Smooth muscle cell (in vitro differentiated cells): ENCODE results near the gene FCRL6. TPM values are rescaled to one million over a fixed set of nuclear protein-coding genes. Genes with fewer than 3 reads are reported as not detected.
A peak's percentile ranks its signal among the peaks of the same experiment; 100 is the strongest.

Experiments used
- DNase-seq: peaks from one replicate; lab custom pipeline; 2025; ENCODE audit not compliant: unreplicated experiment; lab: John Stamatoyannopoulos, UW
- H2AFZ ChIP-seq: fragments of 200-600 bp; sonication (generic); 2 replicates; pipeline ENCODE4 v1.6.0; 2016; ENCODE audit warnings: antibody characterized with exemption, low read depth, mild to moderate bottlenecking
- H3F3A ChIP-seq: fragments of 200-600 bp; sonication (generic); 2 replicates; pipeline ENCODE4 v1.6.0; 2017; ENCODE audit warnings: antibody characterized with exemption, low read depth
- H3K27ac ChIP-seq: fragments of 200-600 bp; sonication (generic); 2 replicates; pipeline ENCODE4 v1.5.1; 2016; ENCODE audit warnings: low read depth, mild to moderate bottlenecking
- H3K27me3 ChIP-seq: fragments of 200-600 bp; sonication (generic); 2 replicates; pipeline ENCODE4 v1.6.1; 2016; ENCODE audit warnings: low read depth, mild to moderate bottlenecking
- H3K36me3 ChIP-seq: fragments of 200-600 bp; sonication (generic); 2 replicates; pipeline ENCODE4 v1.5.1; 2016; ENCODE audit warnings: low read depth
- H3K4me1 ChIP-seq: fragments of 200-600 bp; sonication (generic); 2 replicates; pipeline ENCODE4 v1.5.1; 2016; ENCODE audit warnings: low read depth
- H3K4me2 ChIP-seq: fragments of 200-600 bp; sonication (generic); 2 replicates; pipeline ENCODE4 v1.6.0; 2016; ENCODE audit warnings: mild to moderate bottlenecking
- H3K4me3 ChIP-seq: fragments of 200-600 bp; sonication (generic); 2 replicates; pipeline ENCODE4 v1.5.1; 2016; ENCODE audit warnings: mild to moderate bottlenecking
- H3K79me2 ChIP-seq: fragments of 200-600 bp; sonication (generic); 2 replicates; pipeline ENCODE4 v1.6.0; 2016; ENCODE audit warnings: low read depth, mild to moderate bottlenecking
- H3K9ac ChIP-seq: fragments of 200-600 bp; sonication (generic); 2 replicates; pipeline ENCODE4 v1.6.0; 2016; ENCODE audit warnings: low read depth
- H3K9me3 ChIP-seq: fragments of 200-600 bp; sonication (generic); replicated peaks from 2 replicates; pipeline ENCODE4 v1.5.1; 2016; ENCODE audit warnings: low read depth
- H4K20me1 ChIP-seq: fragments of 200-600 bp; sonication (generic); 2 replicates; pipeline ENCODE4 v1.6.0; 2016; ENCODE audit warnings: low read depth
- CTCF ChIP-seq: fragments of 200-600 bp; sonication (generic); IDR thresholded peaks from 2 replicates; pipeline ENCODE4 v1.5.1; 2017; ENCODE audit warnings: borderline replicate concordance, mild to moderate bottlenecking, antibody characterized with exemption; ENCODE audit not compliant: insufficient read depth, poor library complexity, severe bottlenecking
- WGBS: methylation state at CpG from one replicate; pipeline ENCODE4 v1.1.7; 2016; ENCODE audit warnings: low lambda C conversion rate; 5-methylcytosine and 5-hydroxymethylcytosine counted together
- polyA plus RNA-seq: library from polyadenylated mRNA; unstranded; fragments of >200 nt; fragmentation: Nextera tagmentation; extraction: Ambion mirVana; gene quantifications from 2 replicates; pipeline ENCODE4 v1.2.1, GENCODE V29; 2016
- total RNA-seq: library from RNA; depleted of rRNA; stranded (reverse); fragments of >200 nt; gene quantifications from 2 replicates; pipeline ENCODE4 v1.2.3, GENCODE V29; 2014

FCRL6 gene
- total and polyA plus RNA-seq, 2 experiments from 2014 or later: not detected

DNA sequence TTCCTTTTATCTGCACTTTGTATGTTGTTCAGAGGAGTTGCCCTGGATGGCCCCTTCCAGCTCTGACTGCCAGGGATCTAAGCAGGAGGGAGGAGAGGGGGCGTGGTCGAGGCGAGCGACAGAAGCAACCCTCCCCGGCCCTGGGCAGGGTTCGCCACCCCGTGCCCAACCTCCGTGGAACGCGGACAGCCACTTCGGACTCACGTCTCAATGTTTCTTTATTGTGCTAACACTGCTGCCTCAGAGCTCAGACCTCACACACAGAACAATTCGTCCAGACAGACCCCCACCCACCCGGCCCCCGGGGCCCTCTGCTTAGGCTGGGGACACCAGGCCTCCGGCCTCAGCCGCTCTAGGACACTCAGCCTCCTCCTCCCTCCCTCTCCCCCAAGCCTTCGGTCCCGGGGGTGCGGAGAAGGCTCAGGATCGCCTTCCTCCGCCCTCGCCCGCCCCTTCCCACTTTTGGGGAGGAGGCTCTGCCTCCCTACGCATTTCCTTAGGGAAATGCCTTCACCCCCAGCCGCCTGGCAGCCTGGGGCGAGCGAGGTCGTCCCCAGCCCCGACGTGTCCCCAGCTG lies 52.0 kb downstream of the FCRL6 start:
- DNase-seq: peak; percentile 51
- 0% methylated on average over 23 of the region's 31 CpGs for WGBS
- H3K4me1 ChIP-seq: peaks cover 10% of the 10 kb centered on the region
- no peaks in the 10 kb centered on the region for H3K27me3 ChIP-seq
- peak overlapping the region; percentile 91 for H2AFZ ChIP-seq
- peak overlapping the region; percentile 69 for H3K4me3 ChIP-seq
- H3F3A ChIP-seq: peaks cover 14% of the 10 kb centered on the region
- no peaks in the 10 kb centered on the region for H3K79me2 ChIP-seq
- no peaks in the 10 kb centered on the region for H3K9me3 ChIP-seq
- no peaks in the 10 kb centered on the region for H4K20me1 ChIP-seq
- H3K27ac ChIP-seq: peak overlapping the region; percentile 83
- TF ChIP-seq CTCF: no peak
- peak overlapping the region; percentile 74 for H3K9ac ChIP-seq
- H3K4me2 ChIP-seq: peak overlapping the region; percentile 95
- H3K36me3 ChIP-seq: no peaks in the 10 kb centered on the region

GRCh38 chr1:159854693-159855192 lies 52.6 kb downstream of the FCRL6 start:
- 3% methylated on average over 39 of the region's 59 CpGs for WGBS
- H3K27ac ChIP-seq: peak overlapping the region; percentile 83
- H3K9me3 ChIP-seq: no peaks in the 10 kb centered on the region
- peaks cover 12% of the 10 kb centered on the region for H3F3A ChIP-seq
- H3K36me3 ChIP-seq: no peaks in the 10 kb centered on the region
- H3K9ac ChIP-seq: peak overlapping the region; percentile 74
- peak overlapping the region; percentile 95 for H3K4me2 ChIP-seq
- peak; percentile 57 for DNase-seq
- peaks cover 10% of the 10 kb centered on the region for H3K4me1 ChIP-seq
- H4K20me1 ChIP-seq: no peaks in the 10 kb centered on the region
- peak overlapping the region; percentile 91 for H2AFZ ChIP-seq
- H3K4me3 ChIP-seq: peak overlapping the region; percentile 69
- TF ChIP-seq CTCF: no peak
- H3K79me2 ChIP-seq: no peaks in the 10 kb centered on the region
- no peaks in the 10 kb centered on the region for H3K27me3 ChIP-seq

GRCh38 chr1:159855709-159856108 lies 53.5 kb downstream of the FCRL6 start:
- no peak overlapping the region for H3K4me3 ChIP-seq
- H2AFZ ChIP-seq: no peak overlapping the region
- H3F3A ChIP-seq: peaks cover 12% of the 10 kb centered on the region
- H4K20me1 ChIP-seq: no peaks in the 10 kb centered on the region
- no peaks in the 10 kb centered on the region for H3K36me3 ChIP-seq
- no peak overlapping the region for H3K27ac ChIP-seq
- 97% methylated on average over 26 of the region's 34 CpGs for WGBS
- no peaks in the 10 kb centered on the region for H3K27me3 ChIP-seq
- H3K9ac ChIP-seq: no peak overlapping the region
- H3K4me2 ChIP-seq: peak overlapping the region; percentile 95
- no peak for DNase-seq
- H3K4me1 ChIP-seq: peaks cover 10% of the 10 kb centered on the region
- TF ChIP-seq CTCF: no peak
- H3K9me3 ChIP-seq: no peaks in the 10 kb centered on the region
- no peaks in the 10 kb centered on the region for H3K79me2 ChIP-seq

DNA sequence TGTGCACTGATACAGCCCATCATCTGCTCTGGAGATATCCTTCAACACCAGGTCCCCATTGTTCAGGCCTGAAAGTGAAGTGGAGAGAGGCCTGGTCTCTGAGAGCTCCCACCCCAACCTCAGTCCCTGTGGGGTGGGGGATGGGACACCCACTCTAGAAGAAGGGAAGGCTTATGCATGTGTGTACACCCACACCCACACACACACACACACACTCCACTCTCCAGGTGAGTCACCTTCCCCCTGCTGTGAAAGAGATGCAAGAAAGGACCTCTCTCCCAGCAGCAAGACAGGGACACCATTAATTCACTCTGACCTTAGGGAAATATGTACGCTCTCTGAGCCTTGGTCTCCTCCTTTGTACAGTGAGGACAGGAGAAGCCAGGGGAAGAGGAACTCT lies 54.4 kb downstream of the FCRL6 start:
- Histone ChIP-seq H3K4me1 (peaks cover 10% of the 10 kb centered on the region), H3K27me3 (no peaks in the 10 kb centered on the region), H3K9ac (no peak overlapping the region), H3K27ac (no peak overlapping the region), H3F3A (peaks cover 12% of the 10 kb centered on the region), H3K9me3 (no peaks in the 10 kb centered on the region), H3K4me2 (no peak overlapping the region), H4K20me1 (no peaks in the 10 kb centered on the region), H3K79me2 (no peaks in the 10 kb centered on the region), H3K36me3 (no peaks in the 10 kb centered on the region), H3K4me3 (no peak overlapping the region), H2AFZ (no peak overlapping the region)
- 100% methylated on average over 1 of the region's 1 CpG for WGBS
- no peak for DNase-seq
- TF ChIP-seq CTCF: no peak
